Panc1 (cell line): Measurements from ENCODE around the gene LGALSL. TPM values are rescaled to one million over a fixed set of nuclear protein-coding genes. Genes with fewer than 3 reads are reported as not detected.

Source experiments
- ATAC-seq: fragments of 200-7000 bp; cut with Tn5 transposase; 2 replicates; pipeline ENCODE4 v1.9.1; 2020; ENCODE audit warnings: mild to moderate bottlenecking, moderate library complexity
- BruUV-seq: library from RNA; stranded (reverse); fragments of 400-500 nt; replicated peaks from 2 replicates; lab custom pipeline; 2021; lab: Mats Ljungman, UMichigan
- CTCF ChIA-PET: fragments of 300-600 bp; sonication (Branson Sonifier 250); formaldehyde crosslinking; loops from one replicate; lab custom pipeline; 2022; ENCODE audit warnings: antibody characterized with exemption; lab: Charles Lee
- POLR2A ChIA-PET: fragments of 300-600 bp; sonication (Branson Sonifier 250); formaldehyde crosslinking; loops from one replicate; lab custom pipeline; 2022; ENCODE audit warnings: antibody characterized with exemption; lab: Charles Lee
- DNase-seq: peaks from one replicate; pipeline ENCODE4 v3.0.0-alpha.2; 2010; ENCODE audit warnings: low read depth, low spot score
- H3K27ac ChIP-seq: 2 replicates; pipeline ENCODE4 v1.5.1; 2011; ENCODE audit warnings: mild to moderate bottlenecking, low read length, inconsistent platforms
- H3K27me3 ChIP-seq: fragments of 200-500 bp; sonication (Bioruptor generic); 2 replicates; pipeline ENCODE4 v1.6.0; 2014; ENCODE audit warnings: low read length, inconsistent platforms; ENCODE audit not compliant: control insufficient read depth, insufficient read depth
- H3K36me3 ChIP-seq: fragments of 200-500 bp; sonication (Bioruptor generic); 2 replicates; pipeline ENCODE4 v1.5.1; 2014; ENCODE audit warnings: inconsistent platforms, mild to moderate bottlenecking, low read length, moderate library complexity; ENCODE audit not compliant: control insufficient read depth, insufficient read depth
- H3K4me1 ChIP-seq: 2 replicates; pipeline ENCODE4 v1.5.1; 2011; ENCODE audit warnings: inconsistent platforms, mild to moderate bottlenecking, low read length, moderate library complexity; ENCODE audit not compliant: control insufficient read depth, insufficient read depth
- H3K4me3 ChIP-seq, 2 experiments: 2 replicates each; pipeline ENCODE4 v1.5.1; 2011 to 2012; ENCODE audit warnings: low read depth in 2 of 2, low read length in 2 of 2, mild to moderate bottlenecking in 2 of 2, inconsistent platforms in 1 of 2, moderate library complexity in 1 of 2
- H3K9me3 ChIP-seq: fragments of 200-500 bp; sonication (Bioruptor generic); 2 replicates; pipeline ENCODE4 v1.5.1; 2014; ENCODE audit warnings: low read depth, mild to moderate bottlenecking, inconsistent platforms, low read length, moderate library complexity; ENCODE audit not compliant: control insufficient read depth, insufficient read depth
- CTCF ChIP-seq: fragments of 450-650 bp; IDR thresholded peaks from 2 replicates; pipeline ENCODE4 v1.5.1; 2017; ENCODE audit warnings: mild to moderate bottlenecking
- POLR2AphosphoS5 ChIP-seq: IDR thresholded peaks from 2 replicates; pipeline ENCODE4 v1.6.1; 2012; ENCODE audit warnings: mild to moderate bottlenecking, low read depth, low read length, moderate library complexity
- REST ChIP-seq, 2 experiments: IDR thresholded peaks; 2 replicates each; pipeline ENCODE4 v1.6.1; 2011 to 2012; ENCODE audit warnings: low read depth in 2 of 2, control low read depth in 1 of 2, low read length in 1 of 2, mild to moderate bottlenecking in 1 of 2, moderate library complexity in 1 of 2; ENCODE audit not compliant: insufficient read depth in 1 of 2
- SIN3A ChIP-seq: IDR thresholded peaks from 2 replicates; pipeline ENCODE4 v1.6.1; 2012; ENCODE audit warnings: low read depth, mild to moderate bottlenecking, low read length, moderate library complexity, borderline replicate concordance; ENCODE audit not compliant: insufficient read depth
- TCF7L2 ChIP-seq: IDR thresholded peaks from 2 replicates; pipeline ENCODE4 v1.6.1; 2011; ENCODE audit warnings: mild to moderate bottlenecking, low read depth, low read length, inconsistent platforms
- in situ Hi-C: cut with HindIII; loops from 2 replicates; pipeline ENCODE4 v1.10.0; 2016; ENCODE audit warnings: low sequenced_read_pairs, low pct_unique_long_range_greater_than_20kb
- intact Hi-C: fragments of 100-400 bp; cut with micrococcal nuclease; formaldehyde crosslinking; loops from one replicate; pipeline ENCODE4 v1.10.0; 2022; ENCODE audit not compliant: unreplicated experiment
- total RNA-seq: library from RNA; stranded (reverse); gene quantifications from one replicate; pipeline ENCODE4 v1.2.1, GENCODE V29; 2021; ENCODE audit not compliant: unreplicated experiment

Gene LGALSL
- total RNA-seq, 1 experiment from 2014 or later, result 5.3 TPM

GRCh38 chr2:64424416-64424987 lies 29.5 kb upstream of the LGALSL start:
- Histone ChIP-seq H3K27ac (no peak overlapping the region), H3K4me3 (no peak overlapping the region), H3K27me3 (peaks cover 2% of the 10 kb centered on the region), H3K36me3 (no peaks in the 10 kb centered on the region), H3K4me1 (no peaks in the 10 kb centered on the region), H3K9me3 (no peaks in the 10 kb centered on the region)
- intact Hi-C loops, result no loop called here
- ChIA-PET POLR2A (no interaction called here), CTCF (no interaction called here)
- no peak for TF ChIP-seq POLR2AphosphoS5
- TF ChIP-seq TCF7L2, result no peak
- TF ChIP-seq CTCF, result no peak
- TF ChIP-seq SIN3A, result no peak
- no peak for TF ChIP-seq REST (IDR thresholded peaks at IDR 0.05; ENCODE audit: insufficient read depth in 1 of 2, low read depth in 2 of 2, low read length in 1 of 2)
- no peak for DNase-seq
- in situ Hi-C loops, result no loop called here
- BruUV-seq, result no TSS peak
- no peak for ATAC-seq

- no peaks in the 10 kb centered on the region for H3K4me1 ChIP-seq
- in situ Hi-C loops (no loop called here), intact Hi-C loops (no loop called here)
- H3K36me3 ChIP-seq, result no peaks in the 10 kb centered on the region
- no TSS peak for BruUV-seq
- no peak overlapping the region for H3K4me3 ChIP-seq
- H3K27ac ChIP-seq, result no peak overlapping the region
- no peaks in the 10 kb centered on the region for H3K9me3 ChIP-seq
- ATAC-seq (no peak), DNase-seq (no peak)
- CTCF ChIA-PET, result no interaction called here
- POLR2A ChIA-PET, result no interaction called here
- no peak for TF ChIP-seq SIN3A
- TF ChIP-seq REST (IDR thresholded peaks at IDR 0.05; ENCODE audit: insufficient read depth in 1 of 2, low read depth in 2 of 2, low read length in 1 of 2), result no peak
- no peak for TF ChIP-seq CTCF
- TF ChIP-seq TCF7L2, result no peak
- no peak for TF ChIP-seq POLR2AphosphoS5
- H3K27me3 ChIP-seq, result peaks cover 2% of the 10 kb centered on the region
Measured at GRCh38 chr2:64426183-64426952, 27.6 kb upstream of the LGALSL start.
